HepG2 (cell line): ENCODE data around the gene PTPN13. TPM values are rescaled to one million over a fixed set of nuclear protein-coding genes. Genes with fewer than 3 reads are reported as not detected.

Experiments
- ATAC-seq: fragments of 200-7000 bp; cut with Tn5 transposase; 3 replicates; pipeline ENCODE4 v1.9.1; 2020; ENCODE audit warnings: mild to moderate bottlenecking, moderate library complexity
- BruUV-seq: library from RNA; stranded (reverse); fragments of 400-500 nt; replicated peaks from 2 replicates; lab custom pipeline; 2021; lab: Mats Ljungman, UMichigan
- CTCF ChIA-PET: fragments of 300-600 bp; formaldehyde crosslinking; extraction: SDS; loops from one replicate; lab custom pipeline; 2021; ENCODE audit warnings: low total read pairs, inconsistent platforms, low intra/inter-chr PET ratio; lab: Yijun Ruan, JAX
- POLR2A ChIA-PET: fragments of 350-600 bp; sonication (Branson Sonifier 250); formaldehyde crosslinking; loops from one replicate; lab custom pipeline; 2020; ENCODE audit warnings: antibody characterized with exemption, inconsistent platforms; lab: Yijun Ruan, JAX
- DNase-seq: peaks from one replicate; pipeline ENCODE4 v3.0.0-alpha.2; 2015; ENCODE audit warnings: low spot score
- FAIRE-seq: peaks from 3 replicates; lab custom pipeline; 2011; peaks lifted over from hg19 to GRCh38; lab: Jason Lieb, UNC
- H2AFZ ChIP-seq: one replicate; pipeline ENCODE4 v1.6.1; 2011; ENCODE audit warnings: low read length, inconsistent platforms
- H3K27ac ChIP-seq: fragments of 300-600 bp; 3 replicates; pipeline ENCODE4 v1.8.0; 2011; ENCODE audit warnings: mixed run types, mild to moderate bottlenecking, mixed read lengths, low read length, inconsistent platforms; ENCODE audit not compliant: insufficient read depth; ENCODE audit errors: extremely low read length
- H3K27me3 ChIP-seq, 2 experiments: fragments of 200-600 bp in 1 of 2; 2 replicates in 1 of 2; 3 replicates in 1 of 2; pipeline versions ENCODE4 v1.6.0 to v1.8.0; 2011; ENCODE audit warnings: low read length in 2 of 2, mild to moderate bottlenecking in 2 of 2, moderate library complexity in 2 of 2, inconsistent platforms in 1 of 2; ENCODE audit not compliant: insufficient read depth in 2 of 2, control insufficient read depth in 1 of 2
- H3K36me3 ChIP-seq, 2 experiments: fragments of 200-600 bp in 1 of 2; replicated peaks in 1 of 2; 2 replicates in 1 of 2; 3 replicates in 1 of 2; pipeline versions ENCODE4 v1.5.1 to v1.8.0; 2011; ENCODE audit warnings: low read length in 2 of 2, inconsistent platforms in 1 of 2; ENCODE audit not compliant: insufficient read depth in 2 of 2, control insufficient read depth in 1 of 2
- H3K4me1 ChIP-seq: 2 replicates; pipeline ENCODE4 v1.5.1; 2012; ENCODE audit warnings: low read length, inconsistent platforms; ENCODE audit not compliant: insufficient read depth
- H3K4me2 ChIP-seq: 2 replicates; pipeline ENCODE4 v1.6.0; 2011; ENCODE audit warnings: low read depth, low read length, inconsistent platforms
- H3K4me3 ChIP-seq, 3 experiments: fragments of 200-600 bp in 1 of 3; sonication (generic), shearing (Covaris generic) in 1 of 3; replicated peaks in 1 of 3; 2 replicates each; pipeline ENCODE4 v1.5.1; 2011 to 2016; ENCODE audit warnings: low read length in 3 of 3, inconsistent platforms in 2 of 3, low read depth in 2 of 3, mild to moderate bottlenecking in 2 of 3, control low read depth in 1 of 3, mixed read lengths in 1 of 3; ENCODE audit not compliant: insufficient read depth in 1 of 3
- H3K79me2 ChIP-seq: one replicate; pipeline ENCODE4 v1.6.1; 2011; ENCODE audit warnings: low read length, inconsistent platforms; ENCODE audit not compliant: insufficient read depth
- H3K9ac ChIP-seq: 2 replicates; pipeline ENCODE4 v1.6.0; 2011; ENCODE audit warnings: mild to moderate bottlenecking, low read depth, low read length, inconsistent platforms; ENCODE audit not compliant: insufficient read depth
- H3K9me3 ChIP-seq: 2 replicates; pipeline ENCODE4 v1.5.1; 2012; ENCODE audit warnings: mild to moderate bottlenecking, low read length
- H4K20me1 ChIP-seq: 2 replicates; pipeline ENCODE4 v1.6.0; 2011; ENCODE audit warnings: inconsistent platforms, mild to moderate bottlenecking, low read length, moderate library complexity; ENCODE audit not compliant: insufficient read depth
- CCAR2 ChIP-seq: fragments of 200-400 bp; formaldehyde crosslinking; optimal IDR thresholded peaks from 2 replicates; pipeline ENCODE3; 2018; ENCODE audit warnings: low read depth, mild to moderate bottlenecking, low read length, moderate library complexity
- CHD2 ChIP-seq: IDR thresholded peaks from 2 replicates; pipeline ENCODE4 v1.6.1; 2011; ENCODE audit warnings: low read depth, low read length, improper control_type of control experiment
- DR1 ChIP-seq: sonication (generic); formaldehyde crosslinking; IDR thresholded peaks from 2 replicates; pipeline ENCODE4 v1.8.0; 2021; ENCODE audit warnings: mild to moderate bottlenecking, missing genetic modification reagents, inconsistent platforms
- KDM5B ChIP-seq: sonication (generic); formaldehyde crosslinking; IDR thresholded peaks from 2 replicates; pipeline ENCODE4 v1.4.0; 2020; ENCODE audit warnings: missing genetic modification reagents, mild to moderate bottlenecking, borderline replicate concordance
- KLF11 ChIP-seq: IDR thresholded peaks from 2 replicates; pipeline ENCODE4 v1.6.1; 2016; ENCODE audit warnings: missing compliant biosample characterization
- NCOA2 ChIP-seq: sonication (generic); formaldehyde crosslinking; IDR thresholded peaks from 2 replicates; pipeline ENCODE4 v1.8.0; 2022; ENCODE audit warnings: inconsistent platforms
- PPARG ChIP-seq: conservative IDR thresholded peaks from 2 replicates; pipeline ENCODE4 v1.6.1; 2016; ENCODE audit warnings: missing biosample characterization, missing genetic modification reagents
- SMC3 ChIP-seq: IDR thresholded peaks from 2 replicates; pipeline ENCODE4 v1.6.1; 2011; ENCODE audit warnings: low read length, improper control_type of control experiment
- TCF7 ChIP-seq: sonication (generic); IDR thresholded peaks from 2 replicates; pipeline ENCODE4 v1.6.1; 2016; ENCODE audit warnings: antibody characterized with exemption, low read depth
- TEAD2 ChIP-seq: sonication (generic); formaldehyde crosslinking; IDR thresholded peaks from 2 replicates; pipeline ENCODE4 v1.9.0; 2021; ENCODE audit warnings: missing genetic modification reagents
- ZIK1 ChIP-seq: sonication (generic); formaldehyde crosslinking; IDR thresholded peaks from 2 replicates; pipeline ENCODE4 v1.5.0; 2020; ENCODE audit warnings: mild to moderate bottlenecking, low read depth, missing genetic modification reagents, borderline replicate concordance
- ZNF160 ChIP-seq: sonication (generic); formaldehyde crosslinking; IDR thresholded peaks from 2 replicates; pipeline ENCODE4 v1.8.0; 2022; ENCODE audit warnings: mild to moderate bottlenecking, inconsistent platforms, missing genetic modification reagents
- ZNF33B ChIP-seq: sonication (generic); formaldehyde crosslinking; IDR thresholded peaks from 2 replicates; pipeline ENCODE4 v1.5.1; 2020; ENCODE audit warnings: mild to moderate bottlenecking, missing genetic modification reagents
- ZNF383 ChIP-seq: sonication (generic); formaldehyde crosslinking; IDR thresholded peaks from 2 replicates; pipeline ENCODE4 v1.4.0; 2020; ENCODE audit warnings: missing genetic modification reagents, mild to moderate bottlenecking, borderline replicate concordance
- ZNF543 ChIP-seq: sonication (generic); formaldehyde crosslinking; IDR thresholded peaks from 2 replicates; pipeline ENCODE4 v1.4.0; 2020; ENCODE audit warnings: mild to moderate bottlenecking, missing genetic modification reagents
- ZNF598 ChIP-seq: sonication (generic); formaldehyde crosslinking; IDR thresholded peaks from 2 replicates; pipeline ENCODE4 v1.5.1; 2020; ENCODE audit warnings: mild to moderate bottlenecking, missing genetic modification reagents, borderline replicate concordance
- WGBS: methylation state at CpG from one replicate; pipeline ENCODE4 v1.1.6; 2017; ENCODE audit warnings: low lambda C conversion rate; 5-methylcytosine and 5-hydroxymethylcytosine counted together
- in situ Hi-C: cut with HindIII; loops from 2 replicates; pipeline ENCODE4 v1.10.0; 2017; ENCODE audit warnings: low pct_unique_long_range_greater_than_20kb; ENCODE audit not compliant: extremely low pct_ligation_motif_present
- intact Hi-C: fragments of 100-400 bp; cut with micrococcal nuclease; formaldehyde crosslinking; loops from one replicate; pipeline ENCODE4 v1.10.0; 2022; ENCODE audit not compliant: unreplicated experiment
- polyA plus RNA-seq, 8 experiments: library from polyadenylated mRNA; depleted of rRNA in 3 of 8; stranded (reverse) in 7 of 8; unstranded in 1 of 8; fragments of >200 nt; fragmentation: Illumina TruSeq in 4 of 8; extraction: Trizol in 4 of 8; gene quantifications; 2 replicates each; pipeline versions ENCODE4 v1.2.1 to v1.2.3, GENCODE V29; 2011 to 2016; ENCODE audit warnings: low read depth in 4 of 8, missing spikeins in 1 of 8, mixed read lengths in 1 of 8; ENCODE audit not compliant: insufficient read depth in 1 of 8
- total RNA-seq, 5 experiments: library from RNA; depleted of rRNA; stranded (reverse); fragments of >200 nt; fragmentation: Illumina TruSeq; extraction: Trizol; gene quantifications; 2 replicates each; pipeline ENCODE4 v1.2.3, GENCODE V29; 2016; ENCODE audit warnings: low read depth in 1 of 5
- TF ChIP-seq, protein P1 (sequence below): sonication (generic); formaldehyde crosslinking; IDR thresholded peaks from 2 replicates; pipeline ENCODE4 v1.5.1; 2020; ENCODE audit warnings: mild to moderate bottlenecking, missing genetic modification reagents, borderline replicate concordance
- TF ChIP-seq, protein P2 (sequence below): sonication (generic); formaldehyde crosslinking; IDR thresholded peaks from 2 replicates; pipeline ENCODE4 v1.4.0; 2020; ENCODE audit warnings: missing genetic modification reagents
- TF ChIP-seq, protein P3 (sequence below): fragments of 450-650 bp; IDR thresholded peaks from 2 replicates; pipeline ENCODE4 v1.6.1; 2017; ENCODE audit warnings: mild to moderate bottlenecking
- TF ChIP-seq, protein P4 (sequence below): IDR thresholded peaks from 2 replicates; pipeline ENCODE4 v1.6.1; 2016; ENCODE audit warnings: low read depth, control low read depth

PTPN13 gene
- total and polyA plus RNA-seq, 2 of the 13 experiments (the other 11 are each of a cell fraction or from before 2014, with no cell fraction given) = not detected

DNA sequence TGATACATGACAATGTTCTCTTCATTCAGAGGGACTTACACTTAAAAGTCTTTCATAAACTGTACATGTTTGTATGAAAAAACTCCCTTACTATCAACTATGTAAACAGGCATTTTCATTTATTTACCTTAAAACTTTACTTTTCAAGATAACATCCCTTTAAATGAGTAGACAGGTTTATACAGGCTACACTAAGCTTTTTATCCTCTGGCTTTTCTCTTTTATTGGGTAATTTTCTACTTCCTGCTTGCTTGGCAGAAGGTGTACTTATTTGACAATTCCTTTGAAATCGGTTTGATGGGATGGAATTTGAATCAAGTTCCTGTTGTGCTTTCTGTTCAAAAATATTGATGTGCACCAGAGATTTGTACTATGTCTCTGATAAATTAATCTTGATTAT lies 81.4 kb downstream of the PTPN13 start:
- no TSS peak for BruUV-seq
- CTCF ChIA-PET = no interaction called here
- no peak for FAIRE-seq
- WGBS = 0% methylated on average over 1 of the region's 1 CpG
- Histone ChIP-seq H3K4me3 (no peak overlapping the region), H3K4me2 (no peak overlapping the region), H2AFZ (no peak overlapping the region), H3K27ac (no peak overlapping the region), H3K79me2 (no peaks in the 10 kb centered on the region), H3K36me3 (no peaks in the 10 kb centered on the region), H3K27me3 (no peaks in the 10 kb centered on the region), H3K9me3 (no peaks in the 10 kb centered on the region), H4K20me1 (no peaks in the 10 kb centered on the region), H3K9ac (no peak overlapping the region), H3K4me1 (peaks cover 10% of the 10 kb centered on the region; the same call in 1 of the 2 replicates)
- peak; percentile 7 for DNase-seq
- no peak for ATAC-seq
- TF ChIP-seq, protein P1, sequence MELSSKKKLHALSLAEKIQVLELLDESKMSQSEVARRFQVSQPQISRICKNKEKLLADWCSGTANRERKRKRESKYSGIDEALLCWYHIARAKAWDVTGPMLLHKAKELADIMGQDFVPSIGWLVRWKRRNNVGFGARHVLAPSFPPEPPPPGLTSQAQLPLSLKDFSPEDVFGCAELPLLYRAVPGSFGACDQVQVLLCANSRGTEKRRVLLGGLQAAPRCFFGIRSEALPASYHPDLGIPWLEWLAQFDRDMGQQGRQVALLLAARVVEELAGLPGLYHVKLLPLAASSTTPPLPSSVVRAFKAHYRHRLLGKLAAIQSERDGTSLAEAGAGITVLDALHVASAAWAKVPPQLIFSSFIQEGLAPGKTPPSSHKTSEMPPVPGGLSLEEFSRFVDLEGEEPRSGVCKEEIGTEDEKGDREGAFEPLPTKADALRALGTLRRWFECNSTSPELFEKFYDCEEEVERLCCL (CRISPR knock-in tag) = no peak
- TF ChIP-seq CHD2 = no peak
- TF ChIP-seq KLF11 (CRISPR knock-in tag) = no peak
- TF ChIP-seq, protein P2, sequence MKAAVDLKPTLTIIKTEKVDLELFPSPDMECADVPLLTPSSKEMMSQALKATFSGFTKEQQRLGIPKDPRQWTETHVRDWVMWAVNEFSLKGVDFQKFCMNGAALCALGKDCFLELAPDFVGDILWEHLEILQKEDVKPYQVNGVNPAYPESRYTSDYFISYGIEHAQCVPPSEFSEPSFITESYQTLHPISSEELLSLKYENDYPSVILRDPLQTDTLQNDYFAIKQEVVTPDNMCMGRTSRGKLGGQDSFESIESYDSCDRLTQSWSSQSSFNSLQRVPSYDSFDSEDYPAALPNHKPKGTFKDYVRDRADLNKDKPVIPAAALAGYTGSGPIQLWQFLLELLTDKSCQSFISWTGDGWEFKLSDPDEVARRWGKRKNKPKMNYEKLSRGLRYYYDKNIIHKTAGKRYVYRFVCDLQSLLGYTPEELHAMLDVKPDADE = no peak
- TF ChIP-seq, protein P3, sequence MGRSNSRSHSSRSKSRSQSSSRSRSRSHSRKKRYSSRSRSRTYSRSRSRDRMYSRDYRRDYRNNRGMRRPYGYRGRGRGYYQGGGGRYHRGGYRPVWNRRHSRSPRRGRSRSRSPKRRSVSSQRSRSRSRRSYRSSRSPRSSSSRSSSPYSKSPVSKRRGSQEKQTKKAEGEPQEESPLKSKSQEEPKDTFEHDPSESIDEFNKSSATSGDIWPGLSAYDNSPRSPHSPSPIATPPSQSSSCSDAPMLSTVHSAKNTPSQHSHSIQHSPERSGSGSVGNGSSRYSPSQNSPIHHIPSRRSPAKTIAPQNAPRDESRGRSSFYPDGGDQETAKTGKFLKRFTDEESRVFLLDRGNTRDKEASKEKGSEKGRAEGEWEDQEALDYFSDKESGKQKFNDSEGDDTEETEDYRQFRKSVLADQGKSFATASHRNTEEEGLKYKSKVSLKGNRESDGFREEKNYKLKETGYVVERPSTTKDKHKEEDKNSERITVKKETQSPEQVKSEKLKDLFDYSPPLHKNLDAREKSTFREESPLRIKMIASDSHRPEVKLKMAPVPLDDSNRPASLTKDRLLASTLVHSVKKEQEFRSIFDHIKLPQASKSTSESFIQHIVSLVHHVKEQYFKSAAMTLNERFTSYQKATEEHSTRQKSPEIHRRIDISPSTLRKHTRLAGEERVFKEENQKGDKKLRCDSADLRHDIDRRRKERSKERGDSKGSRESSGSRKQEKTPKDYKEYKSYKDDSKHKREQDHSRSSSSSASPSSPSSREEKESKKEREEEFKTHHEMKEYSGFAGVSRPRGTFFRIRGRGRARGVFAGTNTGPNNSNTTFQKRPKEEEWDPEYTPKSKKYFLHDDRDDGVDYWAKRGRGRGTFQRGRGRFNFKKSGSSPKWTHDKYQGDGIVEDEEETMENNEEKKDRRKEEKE = no peak
- no peak for TF ChIP-seq DR1
- TF ChIP-seq PPARG (CRISPR knock-in tag) = no peak
- TF ChIP-seq ZNF383 = no peak
- no peak for TF ChIP-seq TCF7
- TF ChIP-seq ZIK1 (CRISPR knock-in tag) = no peak
- TF ChIP-seq NCOA2 (CRISPR knock-in tag) = no peak
- no peak for TF ChIP-seq CCAR2
- no peak for TF ChIP-seq ZNF33B
- TF ChIP-seq TEAD2 (CRISPR knock-in tag) = no peak
- TF ChIP-seq, protein P4, sequence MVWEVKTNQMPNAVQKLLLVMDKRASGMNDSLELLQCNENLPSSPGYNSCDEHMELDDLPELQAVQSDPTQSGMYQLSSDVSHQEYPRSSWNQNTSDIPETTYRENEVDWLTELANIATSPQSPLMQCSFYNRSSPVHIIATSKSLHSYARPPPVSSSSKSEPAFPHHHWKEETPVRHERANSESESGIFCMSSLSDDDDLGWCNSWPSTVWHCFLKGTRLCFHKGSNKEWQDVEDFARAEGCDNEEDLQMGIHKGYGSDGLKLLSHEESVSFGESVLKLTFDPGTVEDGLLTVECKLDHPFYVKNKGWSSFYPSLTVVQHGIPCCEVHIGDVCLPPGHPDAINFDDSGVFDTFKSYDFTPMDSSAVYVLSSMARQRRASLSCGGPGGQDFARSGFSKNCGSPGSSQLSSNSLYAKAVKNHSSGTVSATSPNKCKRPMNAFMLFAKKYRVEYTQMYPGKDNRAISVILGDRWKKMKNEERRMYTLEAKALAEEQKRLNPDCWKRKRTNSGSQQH = no peak
- no peak for TF ChIP-seq ZNF598 (CRISPR knock-in tag)
- no peak for TF ChIP-seq KDM5B (CRISPR knock-in tag)
- TF ChIP-seq SMC3 = no peak
- TF ChIP-seq ZNF543 = no peak
- TF ChIP-seq ZNF160 = no peak
- intact Hi-C loops = no loop called here
- POLR2A ChIA-PET = no interaction called here
- in situ Hi-C loops = no loop called here
